ENCODE measurements around the gene ZNHIT2. TPM values are rescaled to one million over a fixed set of nuclear protein-coding genes. Genes with fewer than 3 reads are reported as not detected.

Gene ZNHIT2
- polyA plus RNA-seq, 1 donor (not counting 4 experiments of a cell fraction or from before 2014, with no cell fraction given): 2.6 TPM

- peaks cover 32% of the 10 kb centered on the region for H3K4me1 ChIP-seq (ENCODE audit: control insufficient read depth, extremely low read depth, insufficient read depth, low read length)
- no peaks in the 10 kb centered on the region for H4K20me1 ChIP-seq (ENCODE audit: control insufficient read depth, extremely low read depth, insufficient read depth, low read length)
- H3K27me3 ChIP-seq (ENCODE audit: control insufficient read depth, extremely low read depth, insufficient read depth, low read length): no peaks in the 10 kb centered on the region
- no peak overlapping the region for H3K4me3 ChIP-seq (ENCODE audit: control insufficient read depth in 2 of 3, extremely low read depth in 1 of 3, insufficient read depth in 2 of 3, low read depth in 1 of 3, low read length in 3 of 3)
- peaks cover 17 to 33% of the 10 kb centered on the region in 2 experiments for H3K36me3 ChIP-seq (ENCODE audit: control insufficient read depth in 2 of 2, extremely low read depth in 1 of 2, insufficient read depth in 2 of 2, low read length in 2 of 2)
- no peak for DNase-seq (ENCODE audit: low read depth, low spot score)
- H3K27ac ChIP-seq (ENCODE audit: control insufficient read depth, insufficient read depth, low read length): no peak overlapping the region
- H3K4me2 ChIP-seq (ENCODE audit: control insufficient read depth, extremely low read depth, insufficient read depth, low read depth, low read length): no peak overlapping the region
- H3K9me3 ChIP-seq (ENCODE audit: control insufficient read depth, low read depth, low read length): no peaks in the 10 kb centered on the region
- peaks cover 49% of the 10 kb centered on the region for H3K79me2 ChIP-seq (ENCODE audit: control insufficient read depth, insufficient read depth, low read length)
- FAIRE-seq: no peak
- H3K9me1 ChIP-seq (ENCODE audit: control insufficient read depth, extremely low read depth, insufficient read depth, low read length): peaks cover 2% of the 10 kb centered on the region
- H2AFZ ChIP-seq (ENCODE audit: control insufficient read depth, low read length): no peak overlapping the region
- dilution Hi-C loops (cut with MboI; ENCODE audit: extremely low pct_ligation_motif_present, low sequenced_read_pairs): no loop called here
- TF ChIP-seq CTCF (optimal IDR thresholded peaks at IDR 0.05 in 1 of 3, IDR thresholded peaks at IDR 0.05 in 1 of 3, conservative IDR thresholded peaks at IDR 0.05 in 1 of 3; ENCODE audit: extremely low read depth in 1 of 3, insufficient read depth in 2 of 3, low read length in 3 of 3) (no peak), EZH2 (IDR thresholded peaks at IDR 0.05; ENCODE audit: low read length) (no peak)
- H3K9ac ChIP-seq (ENCODE audit: control insufficient read depth, extremely low read depth, insufficient read depth, low read length): no peak overlapping the region
Observed at GRCh38 chr11:65118097-65118837, 766 bp upstream of the ZNHIT2 start.

GRCh38 chr11:65116370-65117205, 913 bp downstream of the ZNHIT2 start:
- Histone ChIP-seq H3K27me3 (ENCODE audit: control insufficient read depth, extremely low read depth, insufficient read depth, low read length) (no peaks in the 10 kb centered on the region), H3K79me2 (ENCODE audit: control insufficient read depth, insufficient read depth, low read length) (peaks cover 39% of the 10 kb centered on the region), H3K9me1 (ENCODE audit: control insufficient read depth, extremely low read depth, insufficient read depth, low read length) (peaks cover 2% of the 10 kb centered on the region), H2AFZ (ENCODE audit: control insufficient read depth, low read length) (no peak overlapping the region), H4K20me1 (ENCODE audit: control insufficient read depth, extremely low read depth, insufficient read depth, low read length) (no peaks in the 10 kb centered on the region), H3K9ac (ENCODE audit: control insufficient read depth, extremely low read depth, insufficient read depth, low read length) (peak overlapping the region; percentile 89), H3K9me3 (ENCODE audit: control insufficient read depth, low read depth, low read length) (no peaks in the 10 kb centered on the region), H3K27ac (ENCODE audit: control insufficient read depth, insufficient read depth, low read length) (peak overlapping the region; percentile 82), H3K4me3 (ENCODE audit: control insufficient read depth in 2 of 3, extremely low read depth in 1 of 3, insufficient read depth in 2 of 3, low read depth in 1 of 3, low read length in 3 of 3) (peak overlapping the region; percentile 63 to 82 (median 76)), H3K36me3 (ENCODE audit: control insufficient read depth in 2 of 2, extremely low read depth in 1 of 2, insufficient read depth in 2 of 2, low read length in 2 of 2) (peaks cover 17 to 33% of the 10 kb centered on the region in 2 experiments), H3K4me2 (ENCODE audit: control insufficient read depth, extremely low read depth, insufficient read depth, low read depth, low read length) (peak overlapping the region; percentile 78), H3K4me1 (ENCODE audit: control insufficient read depth, extremely low read depth, insufficient read depth, low read length) (peaks cover 40% of the 10 kb centered on the region)
- no peak for TF ChIP-seq CTCF (optimal IDR thresholded peaks at IDR 0.05 in 1 of 3, IDR thresholded peaks at IDR 0.05 in 1 of 3, conservative IDR thresholded peaks at IDR 0.05 in 1 of 3; ENCODE audit: extremely low read depth in 1 of 3, insufficient read depth in 2 of 3, low read length in 3 of 3)
- TF ChIP-seq EZH2 (IDR thresholded peaks at IDR 0.05; ENCODE audit: low read length): no peak
- dilution Hi-C loops (cut with MboI; ENCODE audit: extremely low pct_ligation_motif_present, low sequenced_read_pairs): no loop called here
- no peak for FAIRE-seq
- DNase-seq (ENCODE audit: low read depth, low spot score): no peak
